Measurements from ENCODE around the gene CRLF3.

Gene CRLF3

DNA sequence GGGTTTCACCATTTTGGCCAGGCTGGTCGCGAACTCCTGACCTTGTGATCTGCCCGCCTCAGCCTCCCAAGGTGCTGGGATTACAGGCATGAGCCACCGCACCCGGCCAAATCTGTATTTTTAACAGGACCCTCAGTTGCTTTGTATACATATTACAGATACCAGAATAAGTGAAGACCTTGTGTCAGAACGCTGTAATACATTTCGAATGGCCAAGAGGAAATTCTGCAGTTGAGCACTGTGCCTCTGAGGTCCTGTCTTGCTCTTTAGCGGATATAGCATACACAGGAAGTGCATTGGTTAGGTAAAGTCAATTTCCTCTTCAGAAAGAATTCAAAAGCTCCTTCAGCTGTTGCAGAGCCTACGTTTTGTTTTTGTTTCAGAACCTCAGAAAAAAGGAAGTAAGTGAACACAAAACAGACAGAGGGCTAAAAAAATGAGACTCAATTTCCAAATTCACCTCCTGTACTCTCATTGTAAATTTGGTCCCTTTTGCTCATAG is 15.7 kb downstream of the CRLF3 start:
- Histone ChIP-seq H3K9ac (peak overlapping the region; percentile 54 to 79 (median 69); a peak in 21 of 22 replicates), H3K4me1 (peaks cover 67 to 85% (median 74%) of the 10 kb centered on the region in 10 experiments), H3K4me2 (peak overlapping the region; percentile 67 to 96 (median 88)), H3K4me3 (peak overlapping the region; percentile 7 to 55 (median 41); a peak in 18 of 20 replicates), H3K36me3 (peaks cover 14 to 49% (median 35%) of the 10 kb centered on the region in 11 experiments), H4K20me1 (peaks cover 0 to 97% (median 0%) of the 10 kb centered on the region in 11 experiments; a peak in 10 of 22 replicates), H3K9me3 (replicated peaks in 1 of 11) (peaks cover 0 to 2% (median under 1%) of the 10 kb centered on the region in 11 experiments; a peak in 6 of 22 replicates), H3K27ac (peak overlapping the region; percentile 55 to 91 (median 87)), H3K27me3 (no peaks in the 10 kb centered on the region)
- TF ChIP-seq Cebpa-rat (IDR thresholded peaks at IDR 0.05) = peak in 5 of 11 experiments; percentile 19 to 66 (median 61); a peak in 6 of 22 replicates

- no peak for TF ChIP-seq Cebpa-rat (IDR thresholded peaks at IDR 0.05)
- Histone ChIP-seq H3K36me3 (peaks cover 23 to 57% (median 44%) of the 10 kb centered on the region in 11 experiments), H4K20me1 (peaks cover 0 to 96% (median 0%) of the 10 kb centered on the region in 11 experiments; a peak in 9 of 22 replicates), H3K27me3 (no peaks in the 10 kb centered on the region), H3K27ac (peak overlapping the region; percentile 2 to 91 (median 87); a peak in 20 of 22 replicates), H3K4me2 (peak overlapping the region; percentile 67 to 96 (median 88)), H3K9me3 (replicated peaks in 1 of 11) (peaks cover 0 to 8% (median 7%) of the 10 kb centered on the region in 11 experiments; a peak in 10 of 22 replicates), H3K4me3 (no peak overlapping the region; a peak in 1 of 20 replicates), H3K9ac (peak overlapping the region in 10 of 11 experiments; percentile 12 to 79 (median 64); a peak in 14 of 22 replicates), H3K4me1 (peaks cover 60 to 76% (median 66%) of the 10 kb centered on the region in 10 experiments)
Measured at GRCh38 chr17:30807896-30808295, 16.6 kb downstream of the CRLF3 start.

DNA sequence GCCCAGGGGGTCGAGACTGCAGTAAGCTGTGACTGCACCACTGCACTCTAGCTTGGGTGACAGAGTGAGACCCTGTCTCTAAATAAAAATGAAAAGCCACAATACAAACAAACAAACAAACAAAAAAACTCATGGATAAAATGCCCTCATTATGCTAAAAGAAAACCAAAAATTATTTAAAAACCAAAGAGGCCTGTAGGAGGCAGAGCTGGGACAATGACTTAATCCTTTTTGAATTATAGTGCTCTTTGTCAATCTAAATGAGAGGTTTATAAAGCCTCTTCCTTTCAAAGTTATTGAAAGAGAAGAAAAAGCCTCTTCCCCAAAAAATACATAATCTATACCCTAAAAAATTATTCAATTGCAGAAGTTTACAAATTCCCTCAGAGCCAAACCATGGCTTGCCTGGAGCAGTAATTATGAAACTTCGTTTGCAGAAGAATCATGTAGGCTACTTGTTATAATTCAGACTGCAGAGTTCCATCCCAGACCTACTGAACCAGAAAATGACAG is 18.5 kb downstream of the CRLF3 start:
- peaks cover 0 to 84% (median 0%) of the 10 kb centered on the region in 11 experiments; a peak in 6 of 22 replicates for H4K20me1 ChIP-seq
- peaks cover 42 to 63% (median 54%) of the 10 kb centered on the region in 11 experiments for H3K36me3 ChIP-seq
- peak overlapping the region; percentile 22 to 96 (median 82); a peak in 18 of 22 replicates for H3K4me2 ChIP-seq
- H3K4me1 ChIP-seq = peaks cover 50 to 63% (median 54%) of the 10 kb centered on the region in 10 experiments
- no peak overlapping the region for H3K4me3 ChIP-seq
- peak overlapping the region in 10 of 11 experiments; percentile 17 to 91 (median 85); a peak in 11 of 22 replicates for H3K27ac ChIP-seq
- peaks cover 0 to 8% (median 7%) of the 10 kb centered on the region in 11 experiments; a peak in 10 of 22 replicates for H3K9me3 ChIP-seq (replicated peaks in 1 of 11)
- TF ChIP-seq Cebpa-rat (IDR thresholded peaks at IDR 0.05) = no peak
- peak overlapping the region in 3 of 11 experiments; percentile 15 to 38 (median 24); a peak in 2 of 22 replicates for H3K9ac ChIP-seq
- H3K27me3 ChIP-seq = no peaks in the 10 kb centered on the region

DNA sequence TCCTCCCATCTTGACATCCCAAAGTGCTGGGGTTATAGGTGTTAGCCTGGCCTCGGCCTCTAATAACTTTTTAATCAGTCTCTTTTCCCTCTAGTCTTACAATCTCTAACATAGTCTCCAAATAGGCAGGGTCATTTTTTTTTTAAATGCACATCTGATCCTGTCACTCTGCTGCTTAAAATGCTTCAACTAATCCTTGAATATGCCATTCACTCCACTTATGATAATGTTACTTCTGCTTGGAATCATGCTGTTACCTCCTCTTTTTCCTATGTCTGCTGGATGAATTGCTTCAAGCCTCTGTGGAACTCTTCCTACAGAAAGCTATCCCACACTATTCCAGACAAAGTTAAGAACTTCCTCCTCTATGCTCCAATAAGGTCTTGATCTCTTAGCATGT is 22.8 kb downstream of the CRLF3 start:
- Histone ChIP-seq H4K20me1 (peaks cover 0 to 84% (median 0%) of the 10 kb centered on the region in 11 experiments; a peak in 6 of 22 replicates), H3K27ac (no peak overlapping the region), H3K27me3 (no peaks in the 10 kb centered on the region), H3K4me1 (peaks cover 7 to 20% (median 15%) of the 10 kb centered on the region in 10 experiments), H3K4me3 (no peak overlapping the region), H3K9me3 (replicated peaks in 1 of 11) (peaks cover 0 to 8% (median 7%) of the 10 kb centered on the region in 11 experiments; a peak in 10 of 22 replicates), H3K9ac (no peak overlapping the region), H3K4me2 (no peak overlapping the region), H3K36me3 (peaks cover 83 to 91% (median 88%) of the 10 kb centered on the region in 11 experiments)
- TF ChIP-seq Cebpa-rat (IDR thresholded peaks at IDR 0.05) = no peak

- H3K36me3 ChIP-seq = peaks cover 97 to 100% (median 100%) of the 10 kb centered on the region in 11 experiments
Measured at GRCh38 chr17:30796016-30796415, 28.5 kb downstream of the CRLF3 start.

GRCh38 chr17:30794372-30794771 is 30.1 kb downstream of the CRLF3 start:
- H3K4me3 ChIP-seq = no peak overlapping the region
- peaks cover 0 to 78% (median 0%) of the 10 kb centered on the region in 11 experiments; a peak in 9 of 22 replicates for H4K20me1 ChIP-seq
- H3K4me2 ChIP-seq = no peak overlapping the region
- H3K4me1 ChIP-seq = no peaks in the 10 kb centered on the region
- no peak for TF ChIP-seq Cebpa-rat (IDR thresholded peaks at IDR 0.05)
- H3K27me3 ChIP-seq = no peaks in the 10 kb centered on the region
- H3K9me3 ChIP-seq (replicated peaks in 1 of 11) = no peaks in the 10 kb centered on the region
- H3K9ac ChIP-seq = no peak overlapping the region
- peaks cover 94 to 100% (median 100%) of the 10 kb centered on the region in 11 experiments for H3K36me3 ChIP-seq
- no peak overlapping the region for H3K27ac ChIP-seq

More at GRCh38 chr17:30796016-30796415, 28.5 kb downstream of the CRLF3 start:
- H3K4me2 ChIP-seq = no peak overlapping the region
- H3K4me3 ChIP-seq = no peak overlapping the region
- H3K9ac ChIP-seq = no peak overlapping the region
- no peak for TF ChIP-seq Cebpa-rat (IDR thresholded peaks at IDR 0.05)
- no peaks in the 10 kb centered on the region for H3K27me3 ChIP-seq
- H3K27ac ChIP-seq = no peak overlapping the region
- no peaks in the 10 kb centered on the region for H3K9me3 ChIP-seq (replicated peaks in 1 of 11)
- H3K4me1 ChIP-seq = no peaks in the 10 kb centered on the region
- peaks cover 0 to 88% (median 0%) of the 10 kb centered on the region in 11 experiments; a peak in 10 of 22 replicates for H4K20me1 ChIP-seq

GRCh38 chr17:30793282-30793977 is 31.1 kb downstream of the CRLF3 start:
- H3K36me3 ChIP-seq = peaks cover 94 to 100% (median 99%) of the 10 kb centered on the region in 11 experiments
- H3K27me3 ChIP-seq = no peaks in the 10 kb centered on the region
- TF ChIP-seq Cebpa-rat (IDR thresholded peaks at IDR 0.05) = no peak
- peaks cover 0 to 74% (median 0%) of the 10 kb centered on the region in 11 experiments; a peak in 9 of 22 replicates for H4K20me1 ChIP-seq
- no peak overlapping the region for H3K4me3 ChIP-seq
- H3K9me3 ChIP-seq (replicated peaks in 1 of 11) = no peaks in the 10 kb centered on the region
- no peak overlapping the region for H3K27ac ChIP-seq
- H3K4me1 ChIP-seq = no peaks in the 10 kb centered on the region
- no peak overlapping the region for H3K4me2 ChIP-seq
- H3K9ac ChIP-seq = no peak overlapping the region

GRCh38 chr17:30790279-30790678 is 34.2 kb downstream of the CRLF3 start:
- Histone ChIP-seq H3K4me1 (peaks cover 0 to 16% (median 10%) of the 10 kb centered on the region in 10 experiments; a peak in 11 of 20 replicates), H3K4me3 (no peak overlapping the region), H4K20me1 (peaks cover 0 to 58% (median 0%) of the 10 kb centered on the region in 11 experiments; a peak in 9 of 22 replicates), H3K36me3 (peaks cover 93 to 100% (median 99%) of the 10 kb centered on the region in 11 experiments), H3K27ac (no peak overlapping the region), H3K27me3 (no peaks in the 10 kb centered on the region), H3K4me2 (no peak overlapping the region), H3K9me3 (replicated peaks in 1 of 11) (no peaks in the 10 kb centered on the region), H3K9ac (no peak overlapping the region)
- TF ChIP-seq Cebpa-rat (IDR thresholded peaks at IDR 0.05) = no peak
